ENCODE measurements around the gene NFIA. TPM values are rescaled to one million over a fixed set of nuclear protein-coding genes. Genes with fewer than 3 reads are reported as not detected.

Gene NFIA
- total RNA-seq, 1 experiment from 2014 or later: not detected

- no peak overlapping the region for H3K4me3 ChIP-seq
- DNase-seq: no peak
- H3K36me3 ChIP-seq: no peaks in the 10 kb centered on the region
- no peaks in the 10 kb centered on the region for H3K9me3 ChIP-seq
- no peaks in the 10 kb centered on the region for H3K27me3 ChIP-seq
Observed at GRCh38 chr1:61090546-61091202, 8.3 kb downstream of the NFIA start.

GRCh38 chr1:61091455-61091854, 9.1 kb downstream of the NFIA start:
- Histone ChIP-seq H3K4me3 (no peak overlapping the region), H3K27me3 (no peaks in the 10 kb centered on the region), H3K9me3 (no peaks in the 10 kb centered on the region), H3K36me3 (no peaks in the 10 kb centered on the region)
- no peak for DNase-seq

- no peak for DNase-seq
- no peak overlapping the region for H3K4me3 ChIP-seq
- H3K36me3 ChIP-seq: no peaks in the 10 kb centered on the region
- H3K27me3 ChIP-seq: no peaks in the 10 kb centered on the region
- no peaks in the 10 kb centered on the region for H3K9me3 ChIP-seq
Observed at GRCh38 chr1:61092642-61093041, 10.3 kb downstream of the NFIA start.

GRCh38 chr1:61093525-61094137, 11.3 kb downstream of the NFIA start:
- H3K4me3 ChIP-seq: no peak overlapping the region
- DNase-seq: no peak
- no peaks in the 10 kb centered on the region for H3K27me3 ChIP-seq
- no peaks in the 10 kb centered on the region for H3K9me3 ChIP-seq
- no peaks in the 10 kb centered on the region for H3K36me3 ChIP-seq

- Histone ChIP-seq H3K9me3 (no peaks in the 10 kb centered on the region), H3K27me3 (no peaks in the 10 kb centered on the region), H3K4me3 (no peak overlapping the region), H3K36me3 (no peaks in the 10 kb centered on the region)
- DNase-seq: no peak
Observed at GRCh38 chr1:61094677-61095469, 12.5 kb downstream of the NFIA start.

GRCh38 chr1:61095470-61095812, 13.1 kb downstream of the NFIA start:
- DNase-seq: no peak
- H3K27me3 ChIP-seq: no peaks in the 10 kb centered on the region
- H3K9me3 ChIP-seq: no peaks in the 10 kb centered on the region
- H3K36me3 ChIP-seq: no peaks in the 10 kb centered on the region
- H3K4me3 ChIP-seq: no peak overlapping the region

GRCh38 chr1:61097317-61097716, 15.0 kb downstream of the NFIA start:
- no peak overlapping the region for H3K4me3 ChIP-seq
- DNase-seq: no peak
- no peaks in the 10 kb centered on the region for H3K27me3 ChIP-seq
- H3K9me3 ChIP-seq: no peaks in the 10 kb centered on the region
- H3K36me3 ChIP-seq: no peaks in the 10 kb centered on the region

- no peak for DNase-seq
- H3K36me3 ChIP-seq: no peaks in the 10 kb centered on the region
- H3K4me3 ChIP-seq: no peak overlapping the region
- no peaks in the 10 kb centered on the region for H3K9me3 ChIP-seq
- H3K27me3 ChIP-seq: no peaks in the 10 kb centered on the region
Observed at GRCh38 chr1:61097722-61098121, 15.4 kb downstream of the NFIA start.

GRCh38 chr1:61098333-61098732, 16.0 kb downstream of the NFIA start:
- H3K27me3 ChIP-seq: no peaks in the 10 kb centered on the region
- H3K4me3 ChIP-seq: no peak overlapping the region
- DNase-seq: no peak
- H3K36me3 ChIP-seq: no peaks in the 10 kb centered on the region
- H3K9me3 ChIP-seq: no peaks in the 10 kb centered on the region

GRCh38 chr1:61098906-61099437, 16.6 kb downstream of the NFIA start:
- H3K27me3 ChIP-seq: no peaks in the 10 kb centered on the region
- no peaks in the 10 kb centered on the region for H3K36me3 ChIP-seq
- no peaks in the 10 kb centered on the region for H3K9me3 ChIP-seq
- no peak overlapping the region for H3K4me3 ChIP-seq
- no peak for DNase-seq

- Histone ChIP-seq H3K27me3 (no peaks in the 10 kb centered on the region), H3K9me3 (no peaks in the 10 kb centered on the region), H3K36me3 (no peaks in the 10 kb centered on the region), H3K4me3 (no peak overlapping the region)
- no peak for DNase-seq
Observed at GRCh38 chr1:61100578-61100977, 18.2 kb downstream of the NFIA start.

GRCh38 chr1:61101536-61101935, 19.2 kb downstream of the NFIA start:
- no peak for DNase-seq
- Histone ChIP-seq H3K27me3 (no peaks in the 10 kb centered on the region), H3K4me3 (no peak overlapping the region), H3K9me3 (no peaks in the 10 kb centered on the region), H3K36me3 (no peaks in the 10 kb centered on the region)

GRCh38 chr1:61102041-61102440, 19.7 kb downstream of the NFIA start:
- no peak for DNase-seq
- H3K4me3 ChIP-seq: no peak overlapping the region
- H3K27me3 ChIP-seq: no peaks in the 10 kb centered on the region
- H3K36me3 ChIP-seq: no peaks in the 10 kb centered on the region
- no peaks in the 10 kb centered on the region for H3K9me3 ChIP-seq

- H3K36me3 ChIP-seq: no peaks in the 10 kb centered on the region
- H3K4me3 ChIP-seq: no peak overlapping the region
- H3K27me3 ChIP-seq: no peaks in the 10 kb centered on the region
- no peaks in the 10 kb centered on the region for H3K9me3 ChIP-seq
- DNase-seq: no peak
Observed at GRCh38 chr1:61102621-61103020, 20.3 kb downstream of the NFIA start.

GRCh38 chr1:61104220-61104671, 21.9 kb downstream of the NFIA start:
- no peak for DNase-seq
- H3K4me3 ChIP-seq: no peak overlapping the region
- H3K36me3 ChIP-seq: no peaks in the 10 kb centered on the region
- H3K27me3 ChIP-seq: no peaks in the 10 kb centered on the region
- H3K9me3 ChIP-seq: no peaks in the 10 kb centered on the region

- no peak for DNase-seq
- Histone ChIP-seq H3K27me3 (no peaks in the 10 kb centered on the region), H3K36me3 (no peaks in the 10 kb centered on the region), H3K9me3 (no peaks in the 10 kb centered on the region), H3K4me3 (no peak overlapping the region)
Observed at GRCh38 chr1:61107638-61108037, 25.3 kb downstream of the NFIA start.

GRCh38 chr1:61109158-61109557, 26.8 kb downstream of the NFIA start:
- Histone ChIP-seq H3K27me3 (no peaks in the 10 kb centered on the region), H3K4me3 (no peak overlapping the region), H3K9me3 (no peaks in the 10 kb centered on the region), H3K36me3 (no peaks in the 10 kb centered on the region)
- no peak for DNase-seq
